Large intestine (tissue), 3 donors: ENCODE results near the gene AR. TPM values are rescaled to one million over a fixed set of nuclear protein-coding genes. Genes with fewer than 3 reads are reported as not detected.
"Not testable (repeated sequence)": the region's sequence is repeated elsewhere in the genome, so short reads cannot be mapped to it uniquely, and the experiment has no call there.

Experiments
- DNase-seq, 2 donors: peaks; one replicate each; pipeline versions ENCODE4 v3.0.0 to v3.0.0-alpha.2; 2013
- H3K27ac ChIP-seq: one replicate; pipeline ENCODE4 v1.5.1; 2013; ENCODE audit warnings: low read length
- H3K27me3 ChIP-seq: 2 replicates; pipeline ENCODE4 v1.6.1; 2013; ENCODE audit warnings: low read length; ENCODE audit not compliant: control insufficient read depth, insufficient read depth
- H3K36me3 ChIP-seq: 2 replicates; pipeline ENCODE4 v1.6.1; 2013; ENCODE audit warnings: low read length; ENCODE audit not compliant: control insufficient read depth, insufficient read depth
- H3K4me1 ChIP-seq: one replicate; pipeline ENCODE4 v1.6.1; 2013; ENCODE audit warnings: low read length; ENCODE audit not compliant: control insufficient read depth, insufficient read depth
- H3K4me3 ChIP-seq: one replicate; pipeline ENCODE4 v1.5.1; 2013; ENCODE audit warnings: low read length
- H3K9me3 ChIP-seq: one replicate; pipeline ENCODE4 v1.6.1; 2013; ENCODE audit warnings: mild to moderate bottlenecking, low read depth, low read length, moderate library complexity; ENCODE audit not compliant: control insufficient read depth
- WGBS: methylation state at CpG from one replicate; pipeline ENCODE4 v1.1.5; 2013; ENCODE audit warnings: low lambda C conversion rate; ENCODE audit not compliant: insufficient coverage; 5-methylcytosine and 5-hydroxymethylcytosine counted together
- polyA plus RNA-seq: library from polyadenylated mRNA; unstranded; fragments of 120-200 nt; gene quantifications from one replicate; pipeline ENCODE4 v1.2.1, GENCODE V29; 2013

The AR gene
- polyA plus RNA-seq, 1 donor = 0.45 TPM

DNA sequence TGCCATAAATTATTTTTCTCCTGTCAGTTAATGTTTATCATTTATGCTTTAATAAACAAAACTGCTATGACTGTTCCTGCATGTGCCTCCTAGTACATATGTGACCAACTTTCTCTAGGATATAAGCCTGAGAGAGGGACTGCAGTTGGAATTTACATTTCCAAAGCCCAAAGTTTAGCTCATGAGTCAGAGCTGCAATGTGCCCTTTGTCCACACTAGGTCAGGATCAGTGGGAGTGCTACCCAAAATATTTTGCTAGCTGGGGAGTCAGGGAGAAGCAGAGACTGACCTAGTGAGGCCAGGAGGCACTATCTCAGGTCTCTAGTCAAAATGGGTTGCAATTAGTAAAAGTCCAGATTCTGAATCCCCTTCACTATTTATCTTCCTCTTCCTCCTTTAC, 92.7 kb downstream of the AR start:
- no peaks in the 10 kb centered on the region for H3K36me3 ChIP-seq
- no peaks in the 10 kb centered on the region for H3K9me3 ChIP-seq
- no peaks in the 10 kb centered on the region for H3K27me3 ChIP-seq
- DNase-seq = no peak
- H3K27ac ChIP-seq = no peak overlapping the region
- no peaks in the 10 kb centered on the region for H3K4me1 ChIP-seq
- H3K4me3 ChIP-seq = no peak overlapping the region

DNA sequence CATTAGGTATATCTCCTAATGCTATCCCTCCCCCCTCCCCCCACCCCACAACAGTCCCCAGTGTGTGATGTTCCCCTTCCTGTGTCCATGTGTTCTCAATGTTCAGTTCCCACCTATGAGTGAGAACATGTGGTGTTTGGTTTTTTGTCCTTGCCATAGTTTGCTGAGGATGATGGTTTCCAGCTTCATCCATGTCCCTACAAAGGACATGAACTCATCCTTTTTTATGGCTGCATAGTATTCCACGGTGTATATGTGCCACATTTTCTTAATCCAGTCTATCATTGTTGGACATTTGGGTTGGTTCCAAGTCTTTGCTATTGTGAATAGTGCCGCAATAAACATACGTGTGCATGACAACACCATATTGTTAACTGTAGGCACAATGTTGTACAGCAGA, 93.5 kb downstream of the AR start:
- H3K27ac ChIP-seq, H3K27me3 ChIP-seq, H3K4me1 ChIP-seq, H3K9me3 ChIP-seq, H3K4me3 ChIP-seq, DNase-seq, H3K36me3 ChIP-seq: not testable (repeated sequence)
- WGBS = no CpG with 5 or more reads among the region's 3 CpGs

DNA sequence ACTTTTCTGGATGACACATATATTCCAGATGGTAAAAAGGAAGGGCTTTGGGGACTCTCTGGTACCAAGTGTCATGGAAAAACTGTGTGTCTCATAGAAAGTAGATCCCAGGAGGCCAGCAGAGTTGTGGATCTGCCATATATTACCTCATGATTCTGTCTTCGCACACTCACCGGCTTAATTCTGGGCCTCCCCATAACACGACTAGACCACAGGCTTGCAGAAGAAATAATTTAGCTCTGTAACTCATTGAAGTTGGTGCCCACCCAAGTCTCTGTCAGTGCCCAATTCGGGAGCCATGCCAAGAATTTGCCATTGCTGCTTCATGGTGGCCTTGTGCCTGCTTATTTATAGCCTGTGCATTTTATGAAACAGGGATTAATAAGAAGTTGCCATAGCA, 104.5 kb downstream of the AR start:
- Histone ChIP-seq H3K27me3 (no peaks in the 10 kb centered on the region), H3K9me3 (no peaks in the 10 kb centered on the region), H3K4me1 (peaks cover 16% of the 10 kb centered on the region), H3K27ac (no peak overlapping the region), H3K36me3 (no peaks in the 10 kb centered on the region), H3K4me3 (no peak overlapping the region)
- DNase-seq = no peak
- no CpG with 5 or more reads among the region's 4 CpGs for WGBS

DNA sequence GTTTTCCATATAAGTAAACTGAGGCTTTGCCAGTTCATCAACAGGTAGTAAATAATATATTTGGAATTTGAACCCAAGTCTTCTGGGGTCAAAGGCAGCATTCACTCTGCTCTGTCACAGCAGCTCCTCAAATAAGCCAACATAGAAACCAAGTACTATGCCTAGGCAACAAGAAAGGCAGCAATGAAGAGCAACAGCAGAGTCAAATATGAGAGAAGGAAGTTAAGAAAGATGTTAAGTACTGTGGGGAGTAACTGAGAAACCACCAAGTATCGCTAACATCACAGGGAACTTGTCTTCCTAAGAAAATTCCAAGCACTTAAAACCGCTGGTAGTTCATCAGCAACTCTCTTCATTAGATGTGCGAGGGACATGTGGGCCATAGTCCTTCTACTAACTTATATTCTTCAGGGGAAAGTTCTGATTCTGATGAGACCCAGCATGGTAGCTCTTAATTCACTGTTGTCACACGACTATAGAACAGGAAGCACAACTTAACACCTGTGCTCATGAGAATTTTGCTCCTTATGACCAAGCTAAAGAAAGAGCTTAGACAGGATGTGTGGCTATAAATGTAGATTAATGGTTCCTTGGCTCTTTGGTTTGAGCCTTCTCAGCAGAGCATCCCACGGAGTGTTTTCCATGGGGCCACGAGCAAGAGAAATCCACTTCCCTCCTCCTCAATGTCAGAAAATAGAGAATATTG, 107.8 kb downstream of the AR start:
- no peaks in the 10 kb centered on the region for H3K9me3 ChIP-seq
- no CpG with 5 or more reads among the region's 6 CpGs for WGBS
- H3K4me1 ChIP-seq = peaks cover 30% of the 10 kb centered on the region
- no peak for DNase-seq
- H3K27ac ChIP-seq = peak overlapping the region; percentile 24
- H3K36me3 ChIP-seq = no peaks in the 10 kb centered on the region
- H3K27me3 ChIP-seq = no peaks in the 10 kb centered on the region
- no peak overlapping the region for H3K4me3 ChIP-seq

DNA sequence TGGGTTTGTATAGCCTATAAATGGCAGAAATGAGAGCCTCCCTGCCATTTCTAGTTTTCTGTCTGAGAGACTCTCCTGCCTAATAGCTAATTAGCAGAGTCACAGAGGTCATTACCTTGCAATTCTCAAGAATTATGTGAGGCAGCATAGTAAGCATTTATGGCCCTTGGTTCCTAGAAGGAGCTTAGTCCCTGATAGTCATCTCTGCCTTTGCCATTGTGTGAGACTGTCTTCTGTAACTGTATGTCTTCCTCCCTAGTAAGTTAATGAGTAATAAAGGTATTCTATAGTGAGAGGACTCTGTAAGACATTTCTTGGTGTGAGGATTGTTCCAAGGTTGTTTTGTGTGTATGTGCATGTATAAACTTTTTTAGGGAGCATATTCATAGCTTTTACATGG, 108.7 kb downstream of the AR start:
- Histone ChIP-seq H3K36me3 (no peaks in the 10 kb centered on the region), H3K27me3 (no peaks in the 10 kb centered on the region), H3K27ac (peak overlapping the region; percentile 68), H3K4me1 (peaks cover 30% of the 10 kb centered on the region), H3K9me3 (no peaks in the 10 kb centered on the region), H3K4me3 (no peak overlapping the region)
- DNase-seq = peak; percentile 54 to 79

DNA sequence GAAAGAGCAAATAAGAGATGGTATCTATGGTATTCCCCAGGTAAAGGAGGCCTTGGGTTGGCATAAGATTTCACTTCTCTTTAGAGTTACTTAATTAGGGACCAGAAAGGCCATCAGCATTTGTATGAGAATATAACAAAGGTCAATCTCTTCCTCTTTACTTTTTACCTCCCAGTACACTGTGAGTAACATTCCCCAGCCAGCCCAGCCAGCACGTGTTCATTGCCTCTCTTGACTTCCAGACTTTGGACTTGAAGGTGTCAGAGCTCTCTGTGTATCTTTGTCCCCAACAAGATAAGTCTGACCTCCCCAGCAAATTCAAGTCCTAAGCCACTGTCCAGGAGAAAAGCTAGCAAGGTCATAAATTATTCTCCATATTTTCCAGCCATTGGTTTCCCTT, 110.5 kb downstream of the AR start:
- WGBS = no CpG with 5 or more reads among the region's 1 CpG
- H3K9me3 ChIP-seq = no peaks in the 10 kb centered on the region
- H3K27ac ChIP-seq = peak overlapping the region; percentile 70
- DNase-seq = peak; percentile 72 to 84
- no peaks in the 10 kb centered on the region for H3K36me3 ChIP-seq
- H3K27me3 ChIP-seq = no peaks in the 10 kb centered on the region
- H3K4me1 ChIP-seq = peaks cover 30% of the 10 kb centered on the region
- H3K4me3 ChIP-seq = no peak overlapping the region

DNA sequence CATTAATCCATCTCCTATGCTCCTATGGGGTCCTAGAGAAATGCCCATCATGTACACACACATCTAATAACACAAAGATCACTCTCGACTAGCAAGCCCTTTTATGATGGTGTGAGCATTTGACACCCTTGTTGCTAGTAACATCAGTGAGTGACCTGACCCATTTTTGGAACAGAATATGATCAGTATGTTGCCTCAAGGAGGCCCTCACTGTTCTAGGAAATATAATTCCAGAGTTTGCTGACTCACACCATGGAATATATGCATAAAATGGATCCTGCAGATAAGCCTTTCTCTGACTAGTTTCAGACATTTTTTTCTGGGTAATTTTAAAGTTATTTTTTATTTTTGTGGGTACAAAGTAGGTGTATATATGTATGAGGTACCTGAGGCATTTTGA, 121.8 kb downstream of the AR start:
- Histone ChIP-seq H3K4me3 (no peak overlapping the region), H3K4me1 (no peaks in the 10 kb centered on the region), H3K36me3 (no peaks in the 10 kb centered on the region), H3K27me3 (no peaks in the 10 kb centered on the region), H3K27ac (no peak overlapping the region), H3K9me3 (no peaks in the 10 kb centered on the region)
- DNase-seq = no peak
- WGBS = no CpG with 5 or more reads among the region's 1 CpG

DNA sequence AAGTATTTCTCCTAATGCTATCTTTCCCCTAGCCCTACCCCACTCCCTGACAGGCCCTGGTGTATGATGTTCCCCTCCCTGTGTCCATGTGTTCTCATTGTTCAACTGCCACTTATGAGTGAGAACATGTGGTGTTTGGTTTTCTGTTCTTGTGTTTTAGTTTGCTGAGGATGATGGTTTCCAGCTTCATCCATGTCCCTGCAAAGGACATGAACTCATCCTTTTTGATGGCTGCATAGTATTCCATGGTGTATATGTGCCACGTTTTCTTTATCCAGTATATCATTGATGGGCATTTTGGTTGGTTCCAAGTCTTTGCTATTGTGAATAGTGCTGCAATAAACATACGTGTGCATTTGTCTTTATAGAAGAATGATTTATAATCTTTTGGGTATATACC, 126.9 kb downstream of the AR start:
- not testable (repeated sequence) for H3K4me3 ChIP-seq, H3K36me3 ChIP-seq, H3K4me1 ChIP-seq, H3K27me3 ChIP-seq, H3K9me3 ChIP-seq, DNase-seq, H3K27ac ChIP-seq
- no CpG with 5 or more reads among the region's 2 CpGs for WGBS

DNA sequence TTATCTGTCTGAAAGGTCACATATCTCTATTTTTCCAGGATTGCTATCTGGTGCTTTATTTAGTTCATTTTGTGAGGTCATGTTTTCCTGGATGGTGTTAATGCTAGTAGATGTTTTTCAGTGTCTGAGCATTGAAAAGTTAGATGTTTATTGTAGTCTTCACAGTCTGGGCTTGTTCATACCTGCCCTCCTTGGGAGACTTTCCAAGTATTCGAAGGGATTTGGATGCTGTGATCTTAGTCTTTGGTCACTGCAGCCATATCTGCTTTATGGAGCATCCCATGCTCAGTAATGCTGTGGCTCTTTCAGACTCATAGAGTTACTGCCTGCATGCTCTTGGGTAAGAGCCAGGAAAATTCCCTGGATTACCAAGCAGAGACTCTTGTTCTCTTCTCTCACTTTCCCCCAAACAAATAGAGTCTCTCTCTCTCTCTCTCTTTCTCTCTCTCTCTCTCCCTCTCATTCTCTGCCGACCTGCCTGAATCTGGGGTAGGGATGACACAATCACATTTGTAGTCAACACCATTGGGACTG, 130.0 kb downstream of the AR start:
- H3K27me3 ChIP-seq = no peaks in the 10 kb centered on the region
- H3K27ac ChIP-seq = no peak overlapping the region
- no peak overlapping the region for H3K4me3 ChIP-seq
- no peaks in the 10 kb centered on the region for H3K9me3 ChIP-seq
- no CpG with 5 or more reads among the region's 2 CpGs for WGBS
- no peaks in the 10 kb centered on the region for H3K36me3 ChIP-seq
- DNase-seq = no peak
- no peaks in the 10 kb centered on the region for H3K4me1 ChIP-seq

DNA sequence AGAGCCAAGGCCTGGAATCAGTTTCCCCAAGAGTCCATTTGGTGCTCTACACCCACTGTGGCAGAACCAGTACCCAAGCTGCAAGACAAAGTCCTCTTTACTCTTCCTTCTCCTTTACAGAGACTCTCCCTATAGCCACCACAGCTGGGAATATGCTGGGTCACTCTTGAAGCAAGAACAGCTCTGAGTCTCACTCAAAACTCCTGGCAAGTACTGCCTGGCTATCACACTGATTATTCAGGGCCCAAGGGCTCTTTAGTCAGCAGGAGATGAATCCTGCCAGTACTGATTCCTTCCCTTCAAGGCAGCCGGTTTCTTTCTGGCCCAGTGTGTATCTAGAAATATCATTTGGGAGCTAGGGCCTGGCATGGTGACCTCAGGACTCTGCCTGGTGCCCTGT, 130.9 kb downstream of the AR start:
- no peak overlapping the region for H3K27ac ChIP-seq
- no CpG with 5 or more reads among the region's 1 CpG for WGBS
- no peak for DNase-seq

DNA sequence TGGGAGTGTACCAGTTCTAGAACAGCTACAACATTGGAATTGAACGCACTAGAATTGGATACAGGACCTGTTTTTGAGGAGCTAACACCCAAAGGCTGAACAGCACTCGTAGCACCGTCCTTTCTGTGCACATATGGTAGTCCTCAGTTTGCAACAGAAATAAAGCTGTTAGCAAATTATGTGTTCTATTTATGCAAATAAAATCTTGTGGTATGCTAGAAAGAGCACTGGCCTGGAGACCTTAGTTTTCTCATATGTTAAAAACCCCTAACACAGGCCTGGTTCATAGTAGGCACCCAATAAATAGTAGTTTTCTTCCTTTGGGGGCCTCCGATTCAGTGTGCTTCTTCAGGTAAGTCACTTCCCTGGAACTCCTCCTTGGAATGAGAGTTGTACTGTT, 140.3 kb downstream of the AR start:
- no peaks in the 10 kb centered on the region for H3K4me1 ChIP-seq
- DNase-seq = no peak
- no peaks in the 10 kb centered on the region for H3K27me3 ChIP-seq
- no peak overlapping the region for H3K4me3 ChIP-seq
- no peak overlapping the region for H3K27ac ChIP-seq
- H3K9me3 ChIP-seq = no peaks in the 10 kb centered on the region
- H3K36me3 ChIP-seq = no peaks in the 10 kb centered on the region
- WGBS = no CpG with 5 or more reads among the region's 4 CpGs

More for the DNA sequence above, 130.9 kb downstream of the AR start:
- no peaks in the 10 kb centered on the region for H3K27me3 ChIP-seq
- no peaks in the 10 kb centered on the region for H3K36me3 ChIP-seq
- no peaks in the 10 kb centered on the region for H3K4me1 ChIP-seq
- no peak overlapping the region for H3K4me3 ChIP-seq
- no peaks in the 10 kb centered on the region for H3K9me3 ChIP-seq
